ENCODE measurements around the gene GNG7.
"Not testable (repeated sequence)": the region's sequence is repeated elsewhere in the genome, so short reads cannot be mapped to it uniquely, and the experiment has no call there.

Gene GNG7

GRCh38 chr19:2511570-2511969, 190.9 kb downstream of the GNG7 start:
- H3K4me1 Mint-ChIP-seq (ENCODE audit: low read depth): peaks cover 11% of the 10 kb centered on the region
- no peaks in the 10 kb centered on the region for H3K9me3 Mint-ChIP-seq (ENCODE audit: low read depth)
- no peaks in the 10 kb centered on the region for H3K36me3 Mint-ChIP-seq
- no peaks in the 10 kb centered on the region for H3K27me3 Mint-ChIP-seq
- H3K27ac Mint-ChIP-seq: no peak overlapping the region
- no peak overlapping the region for H3K4me3 Mint-ChIP-seq

GRCh38 chr19:2509096-2509495, 193.4 kb downstream of the GNG7 start:
- Mint-ChIP-seq H3K36me3 (no peaks in the 10 kb centered on the region), H3K27ac (no peak overlapping the region), H3K4me1 (ENCODE audit: low read depth) (peaks cover 18% of the 10 kb centered on the region), H3K4me3 (no peak overlapping the region), H3K9me3 (ENCODE audit: low read depth) (no peaks in the 10 kb centered on the region), H3K27me3 (no peaks in the 10 kb centered on the region)

GRCh38 chr19:2507109-2507508, 195.4 kb downstream of the GNG7 start:
- no peaks in the 10 kb centered on the region for H3K36me3 Mint-ChIP-seq
- H3K27me3 Mint-ChIP-seq: no peaks in the 10 kb centered on the region
- peaks cover 33% of the 10 kb centered on the region for H3K4me1 Mint-ChIP-seq (ENCODE audit: low read depth)
- no peaks in the 10 kb centered on the region for H3K9me3 Mint-ChIP-seq (ENCODE audit: low read depth)
- H3K4me3 Mint-ChIP-seq: peak overlapping the region; percentile 61
- H3K27ac Mint-ChIP-seq: no peak overlapping the region

GRCh38 chr19:2506656-2507055, 195.8 kb downstream of the GNG7 start:
- H3K9me3 Mint-ChIP-seq (ENCODE audit: low read depth); H3K27me3 Mint-ChIP-seq; H3K4me3 Mint-ChIP-seq; H3K36me3 Mint-ChIP-seq; H3K27ac Mint-ChIP-seq: not testable (repeated sequence)
- H3K4me1 Mint-ChIP-seq (ENCODE audit: low read depth): peaks cover 33% of the 10 kb centered on the region

GRCh38 chr19:2503521-2504109, 198.9 kb downstream of the GNG7 start:
- Mint-ChIP-seq H3K36me3 (no peaks in the 10 kb centered on the region), H3K4me1 (ENCODE audit: low read depth) (peaks cover 31% of the 10 kb centered on the region), H3K27ac (peak overlapping the region; percentile 65), H3K4me3 (peak overlapping the region; percentile 64), H3K27me3 (no peaks in the 10 kb centered on the region), H3K9me3 (ENCODE audit: low read depth) (no peaks in the 10 kb centered on the region)

- no peaks in the 10 kb centered on the region for H3K27me3 Mint-ChIP-seq
- no peaks in the 10 kb centered on the region for H3K36me3 Mint-ChIP-seq
- H3K4me1 Mint-ChIP-seq (ENCODE audit: low read depth): peaks cover 28% of the 10 kb centered on the region
- H3K4me3 Mint-ChIP-seq: no peak overlapping the region
- no peak overlapping the region for H3K27ac Mint-ChIP-seq
- no peaks in the 10 kb centered on the region for H3K9me3 Mint-ChIP-seq (ENCODE audit: low read depth)
Measured at GRCh38 chr19:2500841-2501261, 201.6 kb downstream of the GNG7 start.

GRCh38 chr19:2500156-2500555, 202.3 kb downstream of the GNG7 start:
- no peaks in the 10 kb centered on the region for H3K36me3 Mint-ChIP-seq
- H3K27me3 Mint-ChIP-seq: no peaks in the 10 kb centered on the region
- peaks cover 30% of the 10 kb centered on the region for H3K4me1 Mint-ChIP-seq (ENCODE audit: low read depth)
- no peak overlapping the region for H3K27ac Mint-ChIP-seq
- H3K4me3 Mint-ChIP-seq: no peak overlapping the region
- H3K9me3 Mint-ChIP-seq (ENCODE audit: low read depth): no peaks in the 10 kb centered on the region

GRCh38 chr19:2497186-2497585, 205.3 kb downstream of the GNG7 start:
- peaks cover 22% of the 10 kb centered on the region for H3K4me1 Mint-ChIP-seq (ENCODE audit: low read depth)
- peaks cover 2% of the 10 kb centered on the region for H3K27me3 Mint-ChIP-seq
- no peaks in the 10 kb centered on the region for H3K36me3 Mint-ChIP-seq
- H3K27ac Mint-ChIP-seq: no peak overlapping the region
- no peaks in the 10 kb centered on the region for H3K9me3 Mint-ChIP-seq (ENCODE audit: low read depth)
- no peak overlapping the region for H3K4me3 Mint-ChIP-seq

GRCh38 chr19:2495651-2496316, 206.7 kb downstream of the GNG7 start:
- Mint-ChIP-seq H3K27me3 (peaks cover 7% of the 10 kb centered on the region), H3K4me1 (ENCODE audit: low read depth) (peaks cover 26% of the 10 kb centered on the region), H3K4me3 (peak overlapping the region; percentile 73), H3K27ac (no peak overlapping the region), H3K36me3 (no peaks in the 10 kb centered on the region), H3K9me3 (ENCODE audit: low read depth) (no peaks in the 10 kb centered on the region)

GRCh38 chr19:2495130-2495641, 207.3 kb downstream of the GNG7 start:
- peak overlapping the region; percentile 42 for H3K4me3 Mint-ChIP-seq
- peaks cover 7% of the 10 kb centered on the region for H3K27me3 Mint-ChIP-seq
- no peaks in the 10 kb centered on the region for H3K9me3 Mint-ChIP-seq (ENCODE audit: low read depth)
- no peaks in the 10 kb centered on the region for H3K36me3 Mint-ChIP-seq
- H3K4me1 Mint-ChIP-seq (ENCODE audit: low read depth): peaks cover 26% of the 10 kb centered on the region
- no peak overlapping the region for H3K27ac Mint-ChIP-seq

- Mint-ChIP-seq H3K4me3 (peak overlapping the region; percentile 72), H3K36me3 (no peaks in the 10 kb centered on the region), H3K9me3 (ENCODE audit: low read depth) (no peaks in the 10 kb centered on the region), H3K4me1 (ENCODE audit: low read depth) (peaks cover 29% of the 10 kb centered on the region), H3K27ac (no peak overlapping the region), H3K27me3 (peaks cover 10% of the 10 kb centered on the region)
Measured at GRCh38 chr19:2494447-2495129, 207.9 kb downstream of the GNG7 start.

GRCh38 chr19:2494084-2494446, 208.4 kb downstream of the GNG7 start:
- H3K36me3 Mint-ChIP-seq: no peaks in the 10 kb centered on the region
- H3K4me3 Mint-ChIP-seq: peak overlapping the region; percentile 72
- H3K27ac Mint-ChIP-seq: no peak overlapping the region
- H3K4me1 Mint-ChIP-seq (ENCODE audit: low read depth): peaks cover 32% of the 10 kb centered on the region
- H3K9me3 Mint-ChIP-seq (ENCODE audit: low read depth): no peaks in the 10 kb centered on the region
- H3K27me3 Mint-ChIP-seq: peaks cover 12% of the 10 kb centered on the region

GRCh38 chr19:2493448-2493847, 209.0 kb downstream of the GNG7 start:
- H3K4me1 Mint-ChIP-seq (ENCODE audit: low read depth): peaks cover 32% of the 10 kb centered on the region
- H3K9me3 Mint-ChIP-seq (ENCODE audit: low read depth); H3K27ac Mint-ChIP-seq; H3K36me3 Mint-ChIP-seq: not testable (repeated sequence)
- peaks cover 12% of the 10 kb centered on the region for H3K27me3 Mint-ChIP-seq
- H3K4me3 Mint-ChIP-seq: peak overlapping the region; percentile 72

GRCh38 chr19:2492870-2493269, 209.6 kb downstream of the GNG7 start:
- H3K36me3 Mint-ChIP-seq: no peaks in the 10 kb centered on the region
- H3K4me1 Mint-ChIP-seq (ENCODE audit: low read depth): peaks cover 32% of the 10 kb centered on the region
- peaks cover 12% of the 10 kb centered on the region for H3K27me3 Mint-ChIP-seq
- no peaks in the 10 kb centered on the region for H3K9me3 Mint-ChIP-seq (ENCODE audit: low read depth)
- H3K27ac Mint-ChIP-seq: no peak overlapping the region
- H3K4me3 Mint-ChIP-seq: no peak overlapping the region

- Mint-ChIP-seq H3K27ac (no peak overlapping the region), H3K36me3 (no peaks in the 10 kb centered on the region)
Measured at GRCh38 chr19:2491130-2491801, 211.2 kb downstream of the GNG7 start.

More at GRCh38 chr19:2491130-2491801, 211.2 kb downstream of the GNG7 start:
- Mint-ChIP-seq H3K27me3 (peaks cover 12% of the 10 kb centered on the region), H3K9me3 (ENCODE audit: low read depth) (no peaks in the 10 kb centered on the region), H3K4me3 (peak overlapping the region; percentile 42), H3K4me1 (ENCODE audit: low read depth) (peaks cover 30% of the 10 kb centered on the region)

All from activated naive CD8-positive, alpha-beta T cell (primary cell).